LoVo (cell line): ENCODE results near the gene TRIM14.
"Not testable (repeated sequence)": the region's sequence is repeated elsewhere in the genome, so short reads cannot be mapped to it uniquely, and the experiment has no call there.

Experiments
- DNase-seq: peaks from one replicate; pipeline ENCODE4 v3.0.0-alpha.2; 2016; ENCODE audit warnings: low spot score

TRIM14 gene

DNA sequence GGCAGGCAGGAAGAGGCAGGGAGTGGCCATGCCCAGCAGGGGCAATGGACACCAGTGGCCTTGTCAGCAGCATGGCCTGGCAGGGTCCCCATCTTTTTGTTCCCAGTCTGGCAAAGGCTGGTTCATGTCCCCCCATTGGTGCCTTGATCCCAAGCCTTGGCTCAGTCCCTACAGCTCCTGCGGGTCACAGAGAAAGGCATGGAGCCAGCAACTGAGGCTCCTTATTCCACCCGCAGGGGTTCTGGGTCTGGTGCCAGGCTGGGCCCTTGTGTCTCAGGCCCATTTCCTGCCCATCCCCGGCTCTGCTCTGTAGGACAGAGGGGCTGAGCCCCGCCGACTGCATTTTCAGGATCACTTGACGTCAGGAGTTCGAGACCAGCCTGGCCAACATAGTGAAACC lies 14.0 kb downstream of the TRIM14 start:
- no peak for DNase-seq

DNA sequence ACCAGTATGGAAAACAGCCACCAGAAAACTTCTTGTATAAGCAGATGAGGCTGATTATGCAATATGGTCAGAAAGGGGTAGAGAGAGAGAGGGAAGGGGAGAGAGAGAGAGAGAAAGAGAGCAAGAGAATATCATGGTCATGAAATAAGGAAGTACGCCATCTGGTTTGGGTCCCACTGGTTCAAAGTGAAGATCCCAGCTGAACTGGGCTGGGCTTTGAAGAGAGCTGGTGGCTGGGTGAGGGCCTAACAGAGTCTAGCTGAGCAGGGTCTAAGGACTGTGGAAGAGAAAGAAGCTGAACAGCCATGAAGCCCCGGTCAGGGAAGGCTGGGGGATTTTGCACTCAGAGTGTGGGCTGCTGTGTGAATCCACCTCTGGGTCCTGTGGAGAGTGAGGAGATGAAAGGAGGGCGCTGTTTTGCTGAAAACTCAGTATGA lies 14.6 kb downstream of the TRIM14 start:
- DNase-seq: no peak

DNA sequence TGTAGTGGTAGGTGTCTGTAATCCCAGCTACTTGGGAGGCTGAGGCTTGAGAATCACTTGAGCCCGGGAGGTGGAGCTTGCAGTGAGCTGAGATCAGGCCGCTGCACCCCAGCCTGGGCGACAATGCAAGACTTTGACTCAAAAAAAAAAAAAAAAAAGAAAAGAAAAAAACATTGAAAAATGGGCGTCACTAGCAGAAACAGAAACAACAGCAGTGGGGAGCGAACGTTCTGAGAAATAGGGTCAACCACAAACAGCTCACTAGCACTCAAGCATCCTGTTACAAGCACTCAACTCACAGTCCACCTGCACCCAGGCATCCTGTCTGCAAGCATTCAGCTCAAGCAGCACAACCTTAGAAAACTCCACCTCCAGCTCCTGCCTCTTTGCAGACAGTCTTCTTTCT lies 17.2 kb downstream of the TRIM14 start:
- no peak for DNase-seq

DNA sequence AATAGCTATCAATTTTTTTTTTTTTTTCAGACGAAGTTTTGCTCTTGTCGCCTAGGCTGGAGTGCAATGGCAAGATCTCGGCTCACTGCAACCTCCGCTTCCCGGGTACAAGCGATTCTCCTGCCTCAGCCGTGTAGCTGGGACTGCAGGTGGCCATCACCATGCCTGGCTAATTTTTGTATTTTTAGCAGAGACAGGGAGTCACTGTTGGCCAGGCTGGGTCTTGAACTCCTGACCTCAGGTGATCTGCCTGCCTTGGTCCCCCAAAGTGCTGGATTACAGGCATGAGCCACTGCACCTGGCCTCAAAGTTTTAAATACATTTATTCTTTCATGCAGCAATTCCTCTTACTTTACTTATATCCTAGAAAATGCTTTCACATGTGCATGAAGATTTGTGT lies 17.6 kb downstream of the TRIM14 start:
- no peak for DNase-seq

DNA sequence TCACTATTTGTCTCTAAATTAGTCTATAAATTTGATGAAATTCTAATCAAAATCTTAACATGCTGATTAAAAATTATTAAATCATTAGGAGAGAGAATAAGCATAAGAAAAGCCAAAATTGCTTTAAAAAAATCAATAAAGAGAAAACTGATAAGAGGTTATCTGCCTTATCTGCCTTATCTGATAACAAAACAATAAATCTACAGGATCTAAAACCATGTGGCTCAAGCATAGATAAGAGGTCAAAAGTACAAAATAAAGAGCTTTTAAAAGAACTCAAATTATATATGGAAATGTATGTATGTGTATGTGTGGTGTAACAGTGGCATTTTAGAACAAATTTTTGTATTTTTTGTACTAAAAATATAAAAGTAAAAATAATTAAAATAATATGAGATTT lies 18.6 kb downstream of the TRIM14 start:
- DNase-seq: peak; percentile 20

DNA sequence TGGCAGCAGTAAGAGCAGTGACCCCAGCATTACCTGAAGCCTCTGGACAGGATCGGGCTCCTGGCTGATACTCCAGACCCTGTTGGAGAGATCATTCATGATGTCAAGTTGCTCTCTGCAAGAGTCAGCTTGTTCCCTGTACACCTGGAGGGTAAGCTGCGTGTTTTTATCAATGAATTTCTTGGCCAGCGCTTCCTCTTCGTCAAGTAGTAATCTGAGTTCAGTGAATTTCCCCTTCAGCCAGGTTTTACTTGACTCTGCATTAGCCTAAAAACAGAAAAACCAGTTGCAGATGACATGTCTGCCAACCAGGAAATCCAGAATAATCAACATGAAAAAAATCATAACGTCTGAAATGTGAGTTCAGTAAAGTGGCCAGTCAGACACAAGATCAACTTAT lies 19.1 kb downstream of the TRIM14 start:
- DNase-seq: no peak

DNA sequence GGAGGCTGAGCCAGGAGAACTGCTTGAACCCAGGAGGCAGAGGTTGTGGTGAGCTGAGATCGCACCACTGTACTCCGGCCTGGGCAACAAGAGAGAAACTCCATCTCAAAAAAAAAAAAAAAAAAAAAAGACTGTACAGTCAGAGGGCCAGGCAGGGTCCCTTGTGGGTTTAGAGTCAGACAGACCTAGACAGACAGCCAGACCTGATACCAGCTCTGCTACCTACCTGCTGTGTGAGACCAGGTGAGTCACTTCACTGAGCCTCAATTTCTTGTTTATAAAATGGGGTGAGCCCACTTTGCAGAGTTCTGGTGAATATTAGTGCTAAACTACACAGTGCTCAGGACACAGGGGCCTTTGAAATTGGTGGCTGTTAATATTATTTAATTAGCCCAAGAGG lies 19.7 kb downstream of the TRIM14 start:
- DNase-seq: no peak

DNA sequence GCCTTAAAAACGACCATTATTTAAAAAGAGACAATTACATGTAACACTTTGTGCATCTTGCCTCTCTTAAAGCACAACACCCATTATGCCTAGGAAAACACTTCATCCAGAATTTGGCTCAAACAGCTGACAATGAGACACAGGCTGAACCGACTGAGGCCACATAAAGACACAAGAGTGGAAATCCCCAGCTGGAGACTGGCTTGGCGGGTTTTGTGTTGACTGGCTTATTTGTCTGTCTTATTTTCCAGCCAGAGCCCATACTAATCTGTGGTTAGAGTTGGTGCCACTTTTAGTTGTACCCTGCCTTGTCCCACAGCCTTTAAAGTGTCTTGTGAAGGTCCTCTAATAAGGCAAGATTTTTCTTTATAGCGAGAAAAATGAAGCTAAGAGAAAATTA lies 21.2 kb downstream of the TRIM14 start:
- DNase-seq: no peak

DNA sequence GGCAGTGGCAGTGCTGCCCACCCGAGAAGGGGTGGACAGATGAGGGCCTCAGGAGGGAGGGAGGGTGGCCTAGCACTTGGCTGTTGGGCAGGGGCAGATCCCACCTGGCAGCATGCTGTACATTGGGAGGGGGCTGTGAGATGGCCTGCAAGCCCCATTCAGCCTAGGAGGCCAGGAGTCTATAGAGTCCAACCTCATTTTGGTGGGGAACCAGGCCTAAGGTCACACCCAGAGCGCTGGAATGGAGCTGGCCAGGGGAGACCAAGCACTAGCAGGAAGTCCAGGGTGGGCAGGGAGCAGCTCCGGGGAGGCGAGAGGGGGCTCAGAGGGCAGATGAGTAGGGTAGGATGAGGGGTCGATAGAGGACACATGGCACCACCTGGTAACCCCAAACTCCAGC lies 22.9 kb downstream of the TRIM14 start:
- DNase-seq: no peak

DNA sequence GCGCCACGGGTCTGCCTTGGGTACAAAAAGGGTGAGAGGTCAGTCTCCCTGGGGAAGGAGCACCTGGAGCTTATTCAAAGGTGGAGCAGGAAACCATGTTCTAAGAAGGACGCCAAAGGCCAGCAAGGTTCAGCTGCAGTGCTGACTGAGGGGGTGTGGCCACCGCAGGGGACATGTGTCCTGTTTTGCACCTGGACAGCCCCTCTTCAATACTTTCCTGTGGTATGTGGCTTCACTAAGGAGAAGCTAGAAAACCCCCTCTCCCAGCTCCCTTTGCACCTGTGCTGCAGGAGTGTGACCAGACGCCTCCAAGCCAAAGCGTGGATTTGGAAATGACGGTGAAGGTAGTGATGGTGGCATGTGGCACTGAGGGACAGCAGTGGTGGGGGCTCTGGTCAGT lies 23.6 kb downstream of the TRIM14 start:
- no peak for DNase-seq

DNA sequence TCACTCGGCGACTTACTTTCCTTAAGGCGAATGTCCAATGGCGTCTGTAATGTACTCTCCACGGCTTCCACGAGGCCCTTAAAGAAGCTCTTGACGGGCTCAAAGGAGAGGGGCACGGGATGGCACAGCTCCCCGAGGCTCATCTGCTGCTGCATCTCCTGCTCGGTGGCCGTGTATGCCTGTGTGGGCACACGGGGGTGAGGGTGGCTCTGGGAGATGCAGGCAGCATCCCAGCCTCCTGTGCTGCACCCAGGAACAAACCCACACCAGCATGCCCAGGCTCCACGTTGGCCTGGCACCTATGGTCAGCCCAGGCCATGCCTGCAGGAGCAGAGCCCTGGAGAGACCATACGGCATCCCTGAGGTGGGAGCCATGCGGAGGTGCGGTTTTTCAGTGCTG lies 24.2 kb downstream of the TRIM14 start:
- DNase-seq: no peak

DNA sequence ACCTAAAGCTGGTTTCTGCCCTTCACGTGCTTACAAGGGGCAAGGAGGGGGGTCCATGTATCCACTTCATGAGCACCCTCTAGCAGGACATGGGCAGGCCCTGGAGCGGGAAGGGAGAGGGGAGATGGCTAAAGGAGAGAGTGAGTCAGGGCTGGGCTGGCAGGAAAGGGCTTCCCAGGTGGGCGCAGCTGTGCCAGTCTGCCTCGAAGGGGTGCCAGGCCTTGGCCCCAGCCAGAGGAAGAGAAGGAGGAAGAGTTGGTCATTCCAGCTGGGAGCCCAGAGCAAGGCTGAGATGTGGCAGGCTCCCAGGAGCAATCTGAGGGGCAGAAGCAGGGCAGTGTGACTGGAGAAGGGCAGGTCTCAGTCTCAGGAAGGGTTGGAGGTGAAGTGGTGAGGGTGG lies 24.7 kb downstream of the TRIM14 start:
- no peak for DNase-seq

DNA sequence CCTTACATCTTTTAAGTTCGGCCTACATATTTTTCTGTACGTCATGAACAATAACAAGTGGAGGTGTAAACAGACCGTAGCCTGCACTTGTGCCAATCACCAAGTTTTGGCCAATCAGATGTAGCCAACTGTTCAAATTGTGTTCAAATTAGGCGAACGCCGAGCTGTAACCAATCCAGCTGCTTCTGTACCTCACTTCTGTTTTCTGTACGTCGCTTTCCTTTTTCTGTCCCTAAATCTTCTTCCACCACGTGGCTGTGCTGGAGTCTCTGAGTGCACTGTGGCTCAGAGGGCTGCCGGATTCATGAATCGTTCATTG lies 26.4 kb downstream of the TRIM14 start:
- DNase-seq: no peak

DNA sequence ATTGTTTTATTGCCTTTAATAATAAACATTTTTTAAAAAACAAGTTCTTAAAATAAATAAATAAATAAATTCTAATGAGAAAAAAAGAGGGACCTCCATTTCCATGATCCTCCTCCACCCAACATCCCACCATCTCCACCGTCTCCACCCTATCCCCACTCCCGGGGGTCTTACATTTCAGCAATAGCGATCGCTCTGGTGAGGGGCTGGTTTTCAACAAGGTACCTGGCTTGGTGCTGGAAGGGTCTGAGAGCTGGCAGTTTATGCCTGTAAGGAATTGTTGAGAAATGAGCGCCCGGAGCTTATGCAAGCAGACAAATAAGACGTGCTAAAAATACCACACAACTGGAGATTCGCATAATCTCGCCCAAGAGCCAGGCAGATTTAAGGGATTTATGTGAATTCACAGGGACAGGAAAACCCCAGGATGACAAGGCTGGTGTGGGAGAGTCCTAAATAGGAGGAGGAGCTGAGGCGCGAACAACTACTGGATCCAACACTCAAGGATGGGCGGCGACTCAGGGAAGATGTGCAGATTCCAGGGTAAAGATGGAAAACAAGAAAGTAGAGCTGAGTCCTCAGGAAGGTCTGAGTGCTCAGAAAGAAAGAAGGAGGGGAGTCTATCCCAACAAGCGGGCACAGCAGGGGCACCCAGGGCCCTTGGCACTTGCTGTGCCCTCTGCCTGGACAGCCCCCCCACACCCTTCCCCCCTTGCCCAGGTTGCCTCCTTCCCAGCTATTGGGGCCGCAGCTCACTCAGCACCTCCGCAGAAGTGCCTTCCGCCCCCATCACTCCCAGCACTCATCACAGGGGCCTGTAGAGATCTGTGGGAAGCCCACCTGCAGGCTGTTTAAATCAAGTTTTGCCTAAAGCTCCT lies 27.0 kb downstream of the TRIM14 start:
- DNase-seq: no peak

DNA sequence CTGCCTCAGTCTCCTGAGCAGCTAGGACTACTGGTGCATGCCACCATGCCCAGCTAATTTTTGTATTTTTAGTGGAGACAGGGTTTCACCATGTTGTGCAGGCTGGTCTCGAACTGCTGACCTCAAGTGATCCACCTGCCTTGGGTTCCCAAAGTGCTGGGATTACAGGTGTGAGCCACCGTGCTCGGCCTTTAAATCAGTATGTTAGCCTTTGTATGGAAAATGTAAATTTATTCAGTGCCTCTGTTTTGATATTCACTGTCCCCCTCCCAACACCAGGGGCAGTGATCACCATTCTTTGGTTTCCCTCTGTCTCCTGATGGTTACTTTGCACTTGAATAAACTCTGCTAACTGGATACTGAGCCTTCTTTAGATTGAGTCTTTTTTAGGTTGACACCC lies 28.3 kb downstream of the TRIM14 start:
- DNase-seq: not testable (repeated sequence)

DNA sequence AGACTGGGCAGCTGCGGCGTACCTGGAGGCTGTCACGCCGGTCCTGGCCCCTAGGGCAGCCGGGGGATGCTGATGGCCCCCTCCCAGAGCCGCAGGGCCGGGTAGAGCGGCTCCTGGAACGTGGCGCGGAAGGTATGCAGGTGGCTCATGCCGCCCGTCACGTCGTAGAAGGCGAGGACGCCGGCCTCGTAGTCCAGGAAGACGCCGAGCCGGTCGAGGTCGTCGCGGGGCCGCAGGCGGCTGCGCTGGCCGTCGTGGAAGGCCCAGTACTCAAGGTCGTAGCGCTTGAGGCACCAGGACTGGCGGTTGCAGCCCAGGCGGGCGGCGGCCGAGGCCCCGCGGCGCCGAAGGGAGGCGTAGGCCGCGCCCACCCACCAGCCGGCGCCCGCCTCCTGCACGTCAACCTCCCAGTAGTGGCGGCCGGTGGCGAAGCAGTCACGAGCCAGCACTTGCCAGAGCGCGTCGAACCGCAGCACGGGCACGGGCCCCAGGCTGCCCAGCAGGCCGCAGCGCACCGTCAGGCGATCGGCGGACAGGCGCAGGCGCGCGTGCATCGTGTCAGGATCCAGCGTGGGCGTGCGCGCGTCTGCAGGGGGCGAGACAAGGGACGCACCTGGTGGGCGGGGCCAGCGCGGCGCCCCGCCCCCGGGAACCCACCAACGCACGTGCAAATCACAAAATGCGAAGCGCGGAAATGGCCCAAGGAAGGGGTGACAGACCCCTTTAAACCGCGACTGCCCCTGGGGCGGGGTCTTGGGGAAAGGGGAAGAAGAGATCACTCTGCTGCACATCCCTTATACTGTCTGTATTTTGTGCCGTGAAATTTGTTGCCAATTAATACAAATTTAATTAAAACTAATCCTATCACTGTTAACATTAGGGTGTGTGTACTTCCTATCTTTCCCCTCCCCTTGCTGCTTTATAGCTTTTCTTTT lies 31.3 kb downstream of the TRIM14 start:
- DNase-seq: no peak

DNA sequence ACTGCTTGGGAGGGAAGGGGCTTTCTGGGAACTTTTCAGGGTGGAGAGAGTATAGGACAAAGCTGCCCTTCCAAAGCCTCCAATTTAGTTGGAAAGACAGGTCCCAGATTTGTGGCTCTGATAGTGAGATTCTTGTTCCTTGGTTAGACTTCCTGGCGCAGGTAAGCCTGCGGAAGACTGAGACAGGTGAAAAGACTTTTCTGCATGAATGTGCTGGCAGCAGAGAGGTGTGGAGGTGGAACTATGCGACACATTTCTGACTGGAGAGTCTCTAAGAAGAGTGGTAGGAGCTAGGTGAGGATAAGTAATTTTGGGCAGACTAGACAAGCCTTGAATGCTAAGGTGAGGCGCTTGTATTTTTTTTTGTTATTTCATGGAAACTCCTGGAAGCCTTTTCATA lies 32.6 kb downstream of the TRIM14 start:
- DNase-seq: no peak

DNA sequence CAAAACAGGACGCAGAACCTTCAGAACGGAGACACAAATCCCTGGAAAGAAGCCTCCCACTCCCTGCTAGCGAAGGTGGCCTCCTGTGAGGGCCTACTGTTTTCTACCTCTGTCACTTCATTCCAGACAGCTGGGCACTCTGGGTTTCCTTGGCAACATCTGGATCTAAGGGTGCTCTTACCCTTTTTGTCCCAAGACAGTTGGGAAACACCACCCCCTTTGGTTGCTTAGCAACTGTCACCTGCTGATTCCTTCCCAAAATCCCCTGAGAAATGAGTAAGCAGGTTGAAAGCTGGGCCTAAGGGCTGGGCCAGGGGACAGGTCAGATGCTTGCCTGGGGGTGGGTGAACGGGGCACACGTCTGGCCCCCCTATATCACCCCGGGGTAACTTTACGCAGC lies 33.1 kb downstream of the TRIM14 start:
- DNase-seq: no peak

DNA sequence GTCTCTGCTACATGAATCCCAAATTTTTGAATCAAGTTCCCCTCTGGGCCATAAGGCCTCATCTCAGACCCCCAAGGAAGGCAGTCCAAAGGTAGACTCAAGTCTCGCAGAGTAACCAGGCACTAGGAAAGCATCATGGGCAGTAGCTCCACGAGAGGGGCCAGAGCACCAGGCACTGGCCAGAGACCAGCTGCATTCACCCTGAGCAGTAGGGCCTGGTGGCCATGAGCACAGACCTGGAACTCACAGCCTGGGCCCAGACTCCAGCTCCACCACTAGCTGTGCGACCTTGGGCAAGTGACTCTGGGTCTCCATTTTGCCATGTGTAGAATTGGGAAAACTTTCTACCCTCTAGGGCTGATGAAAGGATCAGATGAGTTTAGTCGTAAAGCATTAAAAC lies 34.0 kb downstream of the TRIM14 start:
- no peak for DNase-seq

DNA sequence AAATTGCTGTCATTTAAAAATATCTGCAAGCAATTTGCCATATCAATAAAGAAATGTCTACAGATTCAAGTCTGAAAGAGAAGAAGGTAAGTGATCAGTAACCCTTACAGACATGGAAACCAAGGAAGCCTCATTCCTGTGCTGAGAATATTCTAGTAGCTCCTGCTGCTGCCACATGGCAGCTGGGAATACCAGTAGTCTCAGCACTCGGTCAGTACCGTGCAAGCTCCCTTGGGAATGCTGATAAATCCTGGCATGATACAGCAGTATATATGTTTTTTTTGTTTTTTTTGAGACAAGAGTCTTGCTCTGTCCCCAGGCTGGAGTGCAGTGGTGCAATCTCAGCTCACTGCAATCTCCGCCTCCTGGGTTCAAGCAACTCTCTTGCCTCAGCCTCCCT lies 34.6 kb downstream of the TRIM14 start:
- DNase-seq: no peak

DNA sequence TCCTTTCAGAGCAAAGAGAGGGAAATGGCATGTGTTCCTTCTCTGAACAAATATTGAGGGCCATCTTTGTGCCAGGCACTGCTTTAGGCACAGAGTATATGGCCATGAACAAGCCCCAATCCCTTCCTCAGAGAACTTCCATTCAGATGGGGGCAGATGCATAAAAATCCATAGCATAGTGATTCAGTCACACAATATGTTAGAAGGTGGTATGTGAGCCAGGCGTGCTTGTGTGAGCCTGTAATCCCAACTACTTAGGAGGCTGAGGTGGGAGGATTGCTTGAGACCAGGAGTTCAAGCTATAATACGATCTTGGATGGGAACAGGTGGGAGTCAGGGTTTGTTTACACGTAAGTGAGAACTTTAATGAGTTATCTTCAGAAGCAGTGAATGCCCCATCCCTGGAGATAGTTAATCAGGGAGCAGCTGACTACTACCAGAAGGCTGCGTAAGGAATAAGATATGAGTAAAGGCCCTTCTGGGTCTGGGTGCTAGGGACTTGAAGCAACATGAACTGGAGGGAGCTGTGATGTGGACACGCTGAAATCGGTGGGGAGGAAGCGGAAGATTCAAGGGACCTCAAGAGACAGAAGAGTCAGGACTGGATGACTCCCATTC lies 35.3 kb downstream of the TRIM14 start:
- DNase-seq: no peak

DNA sequence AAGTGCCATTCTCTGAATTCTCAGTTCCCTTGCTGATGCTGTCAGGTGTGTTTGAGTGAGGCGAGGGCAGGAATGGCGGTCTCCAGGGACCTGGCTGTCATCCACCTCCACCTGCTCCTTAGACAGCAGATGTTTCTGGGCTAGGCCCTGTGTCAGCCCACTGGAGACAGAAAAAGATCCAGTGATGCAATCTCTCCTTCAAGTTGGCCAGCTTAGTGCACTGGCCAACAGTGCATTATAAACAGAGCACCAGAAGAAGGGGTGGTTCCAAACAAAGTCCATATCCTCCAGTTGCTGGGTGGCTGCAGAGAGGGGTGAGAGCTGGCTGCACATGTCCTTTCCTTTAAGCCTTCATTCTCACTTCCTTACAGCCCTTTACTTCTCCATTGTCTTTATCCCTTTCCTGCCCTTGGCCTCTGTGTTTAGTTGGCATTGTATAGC lies 35.9 kb downstream of the TRIM14 start:
- DNase-seq: no peak
